DOHH2 (cell line): ENCODE measurements around the gene SLC9A8.

Experiments used
- H3F3A ChIP-seq: fragments of 200-600 bp; sonication (generic), shearing (Covaris generic); 2 replicates; pipeline ENCODE4 v1.6.0; 2016; ENCODE audit warnings: antibody characterized with exemption, mild to moderate bottlenecking; ENCODE audit not compliant: control insufficient read depth, insufficient read depth
- H3K27ac ChIP-seq: fragments of 200-600 bp; sonication (generic); 2 replicates; pipeline ENCODE4 v1.5.1; 2014; ENCODE audit warnings: low read depth, mild to moderate bottlenecking, low read length, moderate library complexity
- H3K27me3 ChIP-seq: fragments of 200-600 bp; sonication (generic); 2 replicates; pipeline ENCODE4 v1.6.1; 2014; ENCODE audit warnings: mild to moderate bottlenecking, low read length, mixed read lengths; ENCODE audit not compliant: control insufficient read depth
- H3K36me3 ChIP-seq: fragments of 200-600 bp; sonication (generic); 2 replicates; pipeline ENCODE4 v1.6.1; 2014; ENCODE audit warnings: mild to moderate bottlenecking, low read length, moderate library complexity, mixed read lengths; ENCODE audit not compliant: control insufficient read depth
- H3K4me1 ChIP-seq: fragments of 200-600 bp; sonication (generic); 2 replicates; pipeline ENCODE4 v1.6.1; 2014; ENCODE audit warnings: mild to moderate bottlenecking, low read length, mixed read lengths; ENCODE audit not compliant: control insufficient read depth
- H3K4me2 ChIP-seq: fragments of 200-600 bp; sonication (generic); 2 replicates; pipeline ENCODE4 v1.6.0; 2014; ENCODE audit warnings: mild to moderate bottlenecking, low read length, moderate library complexity
- H3K4me3 ChIP-seq: fragments of 200-600 bp; sonication (generic); 2 replicates; pipeline ENCODE4 v1.5.1; 2014; ENCODE audit warnings: mild to moderate bottlenecking, low read length, mixed read lengths
- H3K79me2 ChIP-seq: fragments of 200-600 bp; sonication (generic); 2 replicates; pipeline ENCODE4 v1.6.1; 2014; ENCODE audit warnings: mild to moderate bottlenecking, low read length, mixed read lengths; ENCODE audit not compliant: control insufficient read depth
- H3K9me2 ChIP-seq: fragments of 200-600 bp; sonication (generic); replicated peaks from 2 replicates; pipeline ENCODE4 v1.6.1; 2014; ENCODE audit warnings: mild to moderate bottlenecking, low read length, mixed read lengths; ENCODE audit not compliant: control insufficient read depth
- H3K9me3 ChIP-seq: fragments of 200-600 bp; sonication (generic); 2 replicates; pipeline ENCODE4 v1.6.1; 2014; ENCODE audit warnings: antibody characterized with exemption, low read length, mixed read lengths; ENCODE audit not compliant: control insufficient read depth, insufficient read depth
- H4K20me1 ChIP-seq: fragments of 200-600 bp; sonication (generic); 2 replicates; pipeline ENCODE4 v1.6.0; 2014; ENCODE audit warnings: low read depth, mild to moderate bottlenecking, antibody characterized with exemption, low read length, moderate library complexity; ENCODE audit not compliant: control insufficient read depth, insufficient read depth
- CTCF ChIP-seq: fragments of 200-600 bp; sonication (generic); IDR thresholded peaks from one replicate; pipeline ENCODE4 v1.5.1; 2014; ENCODE audit warnings: antibody characterized with exemption, mild to moderate bottlenecking, low read depth, low read length; ENCODE audit not compliant: poor library complexity, severe bottlenecking
- EZH2phosphoT487 ChIP-seq: fragments of 200-600 bp; sonication (generic); IDR thresholded peaks from 2 replicates; pipeline ENCODE4 v1.6.1; 2017; ENCODE audit warnings: borderline replicate concordance, mild to moderate bottlenecking, antibody characterized with exemption, low read length, moderate library complexity, mixed read lengths

The SLC9A8 gene

GRCh38 chr20:49790077-49790798 lies 22.4 kb upstream of the SLC9A8 start:
- TF ChIP-seq EZH2phosphoT487 (no peak), CTCF (no peak)
- Histone ChIP-seq H3K36me3 (no peaks in the 10 kb centered on the region), H3K4me2 (no peak overlapping the region), H3F3A (no peaks in the 10 kb centered on the region), H3K9me3 (no peaks in the 10 kb centered on the region), H3K79me2 (no peaks in the 10 kb centered on the region), H4K20me1 (no peaks in the 10 kb centered on the region), H3K27ac (no peak overlapping the region), H3K4me3 (no peak overlapping the region), H3K9me2 (no peaks in the 10 kb centered on the region), H3K4me1 (peaks cover 37% of the 10 kb centered on the region), H3K27me3 (peaks cover 21% of the 10 kb centered on the region)

DNA sequence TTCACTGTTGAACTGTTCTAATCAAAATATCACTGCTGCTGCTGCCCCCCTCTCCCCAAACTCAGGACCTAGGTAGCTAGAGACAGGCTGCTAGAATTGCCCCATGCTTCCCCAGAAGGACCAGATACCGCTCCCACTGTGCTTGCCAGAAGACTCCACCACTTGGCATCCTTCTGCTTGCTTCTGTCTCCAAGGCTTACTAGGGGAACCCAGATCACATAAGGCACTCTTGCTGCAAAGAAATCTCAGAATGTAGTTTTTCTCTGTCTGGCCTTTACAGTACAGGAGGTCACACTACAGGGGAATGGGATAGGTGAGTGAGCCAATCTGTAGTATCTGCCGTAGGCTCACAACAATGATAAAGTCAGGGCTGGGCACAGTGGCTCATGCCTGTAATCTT lies 21.5 kb upstream of the SLC9A8 start:
- no peak overlapping the region for H3K4me2 ChIP-seq
- TF ChIP-seq CTCF (no peak), EZH2phosphoT487 (no peak)

GRCh38 chr20:49792006-49792405 lies 20.6 kb upstream of the SLC9A8 start:
- Histone ChIP-seq H3K27ac (no peak overlapping the region), H3K4me1 (peaks cover 21% of the 10 kb centered on the region), H4K20me1 (no peaks in the 10 kb centered on the region), H3K9me2 (no peaks in the 10 kb centered on the region), H3K9me3 (no peaks in the 10 kb centered on the region), H3K4me2 (no peak overlapping the region), H3K79me2 (no peaks in the 10 kb centered on the region), H3K36me3 (no peaks in the 10 kb centered on the region), H3K4me3 (no peak overlapping the region), H3F3A (no peaks in the 10 kb centered on the region), H3K27me3 (peaks cover 28% of the 10 kb centered on the region)
- no peak for TF ChIP-seq EZH2phosphoT487
- TF ChIP-seq CTCF = no peak

More for the DNA sequence above, 21.5 kb upstream of the SLC9A8 start:
- no peaks in the 10 kb centered on the region for H3K79me2 ChIP-seq
- no peaks in the 10 kb centered on the region for H4K20me1 ChIP-seq
- no peaks in the 10 kb centered on the region for H3K36me3 ChIP-seq
- H3K27ac ChIP-seq = no peak overlapping the region
- no peak overlapping the region for H3K4me3 ChIP-seq
- H3F3A ChIP-seq = no peaks in the 10 kb centered on the region
- H3K27me3 ChIP-seq = peaks cover 21% of the 10 kb centered on the region
- no peaks in the 10 kb centered on the region for H3K9me3 ChIP-seq
- peaks cover 30% of the 10 kb centered on the region for H3K4me1 ChIP-seq
- no peaks in the 10 kb centered on the region for H3K9me2 ChIP-seq
